ENCODE measurements around the gene NKIRAS2. TPM values are rescaled to one million over a fixed set of nuclear protein-coding genes. Genes with fewer than 3 reads are reported as not detected.

The NKIRAS2 gene
- total and polyA plus RNA-seq, 2 experiments from 2014 or later = 31.3 to 52.9 TPM

GRCh38 chr17:42002792-42003301 is 17.0 kb upstream of the NKIRAS2 start:
- peaks cover 35% of the 10 kb centered on the region for H3K36me3 ChIP-seq (ENCODE audit: insufficient read depth)
- H3K27ac ChIP-seq (ENCODE audit: low read depth) = peak overlapping the region; percentile 72; the same call in 1 of the 2 replicates
- ATAC-seq (no peak), DNase-seq (ENCODE audit: low spot score) (no peak)
- H3K27me3 Mint-ChIP-seq (ENCODE audit: insufficient read depth, low read depth, poor library complexity) = peaks cover 2% of the 10 kb centered on the region
- H3F3A ChIP-seq (replicated peaks; ENCODE audit: low read depth) = peaks cover 15% of the 10 kb centered on the region
- H3K9me3 Mint-ChIP-seq = no peaks in the 10 kb centered on the region
- no peaks in the 10 kb centered on the region for H3K9me2 ChIP-seq (ENCODE audit: insufficient read depth)
- no peaks in the 10 kb centered on the region for H3K4me1 Mint-ChIP-seq
- H3K27me3 ChIP-seq (ENCODE audit: insufficient read depth) = no peaks in the 10 kb centered on the region
- peaks cover 45% of the 10 kb centered on the region for H4K20me1 ChIP-seq (replicated peaks; ENCODE audit: insufficient read depth)
- TF ChIP-seq, protein P1, sequence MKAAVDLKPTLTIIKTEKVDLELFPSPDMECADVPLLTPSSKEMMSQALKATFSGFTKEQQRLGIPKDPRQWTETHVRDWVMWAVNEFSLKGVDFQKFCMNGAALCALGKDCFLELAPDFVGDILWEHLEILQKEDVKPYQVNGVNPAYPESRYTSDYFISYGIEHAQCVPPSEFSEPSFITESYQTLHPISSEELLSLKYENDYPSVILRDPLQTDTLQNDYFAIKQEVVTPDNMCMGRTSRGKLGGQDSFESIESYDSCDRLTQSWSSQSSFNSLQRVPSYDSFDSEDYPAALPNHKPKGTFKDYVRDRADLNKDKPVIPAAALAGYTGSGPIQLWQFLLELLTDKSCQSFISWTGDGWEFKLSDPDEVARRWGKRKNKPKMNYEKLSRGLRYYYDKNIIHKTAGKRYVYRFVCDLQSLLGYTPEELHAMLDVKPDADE (IDR thresholded peaks at IDR 0.05) = no peak
- TF ChIP-seq ZNF331 (CRISPR knock-in tag; IDR thresholded peaks at IDR 0.05; ENCODE audit: low read depth) = no peak
- no peak for TF ChIP-seq REST (IDR thresholded peaks at IDR 0.05; ENCODE audit: unreplicated experiment)
- TF ChIP-seq JUNB (IDR thresholded peaks at IDR 0.05; ENCODE audit: unreplicated experiment) = no peak
- no peak for TF ChIP-seq CREB1 (CRISPR knock-in tag; IDR thresholded peaks at IDR 0.05; ENCODE audit: low read depth)
- TF ChIP-seq, protein P2, sequence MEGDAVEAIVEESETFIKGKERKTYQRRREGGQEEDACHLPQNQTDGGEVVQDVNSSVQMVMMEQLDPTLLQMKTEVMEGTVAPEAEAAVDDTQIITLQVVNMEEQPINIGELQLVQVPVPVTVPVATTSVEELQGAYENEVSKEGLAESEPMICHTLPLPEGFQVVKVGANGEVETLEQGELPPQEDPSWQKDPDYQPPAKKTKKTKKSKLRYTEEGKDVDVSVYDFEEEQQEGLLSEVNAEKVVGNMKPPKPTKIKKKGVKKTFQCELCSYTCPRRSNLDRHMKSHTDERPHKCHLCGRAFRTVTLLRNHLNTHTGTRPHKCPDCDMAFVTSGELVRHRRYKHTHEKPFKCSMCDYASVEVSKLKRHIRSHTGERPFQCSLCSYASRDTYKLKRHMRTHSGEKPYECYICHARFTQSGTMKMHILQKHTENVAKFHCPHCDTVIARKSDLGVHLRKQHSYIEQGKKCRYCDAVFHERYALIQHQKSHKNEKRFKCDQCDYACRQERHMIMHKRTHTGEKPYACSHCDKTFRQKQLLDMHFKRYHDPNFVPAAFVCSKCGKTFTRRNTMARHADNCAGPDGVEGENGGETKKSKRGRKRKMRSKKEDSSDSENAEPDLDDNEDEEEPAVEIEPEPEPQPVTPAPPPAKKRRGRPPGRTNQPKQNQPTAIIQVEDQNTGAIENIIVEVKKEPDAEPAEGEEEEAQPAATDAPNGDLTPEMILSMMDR (conservative IDR thresholded peaks at IDR 0.05; ENCODE audit: low read depth in 2 of 2) = no peak
- TF ChIP-seq EZH2phosphoT487 (IDR thresholded peaks at IDR 0.05; ENCODE audit: unreplicated experiment) = no peak
- no peak overlapping the region for H2AFZ ChIP-seq
- H3K27ac Mint-ChIP-seq = no peak overlapping the region
- peaks cover 75% of the 10 kb centered on the region for H3K79me2 ChIP-seq (replicated peaks; ENCODE audit: insufficient read depth)
- no peak overlapping the region for H3K4me2 ChIP-seq
- H3K4me1 ChIP-seq (ENCODE audit: insufficient read depth) = no peaks in the 10 kb centered on the region
- H3K4me3 ChIP-seq = no peak overlapping the region
- H3K36me3 Mint-ChIP-seq (ENCODE audit: low read depth) = peaks cover 50% of the 10 kb centered on the region
- H3K4me3 Mint-ChIP-seq = no peak overlapping the region

- peaks cover 98% of the 10 kb centered on the region for H3K79me2 ChIP-seq (replicated peaks; ENCODE audit: insufficient read depth)
- Mint-ChIP-seq H3K4me3 (no peak overlapping the region), H3K9me3 (no peaks in the 10 kb centered on the region), H3K36me3 (ENCODE audit: low read depth) (peaks cover 46% of the 10 kb centered on the region), H3K4me1 (peaks cover 5% of the 10 kb centered on the region; the same call in 2 of the 3 replicates), H3K27ac (peak overlapping the region; percentile 92; the same call in 1 of the 2 replicates), H3K27me3 (ENCODE audit: insufficient read depth, low read depth, poor library complexity) (peaks cover 2% of the 10 kb centered on the region)
- peak overlapping the region; percentile 81 for H3K27ac ChIP-seq (ENCODE audit: low read depth)
- no peak for DNase-seq (ENCODE audit: low spot score)
- H4K20me1 ChIP-seq (replicated peaks; ENCODE audit: insufficient read depth) = peaks cover 45% of the 10 kb centered on the region
- H3F3A ChIP-seq (replicated peaks; ENCODE audit: low read depth) = 0 out of 2 replicates have a peak, but pooled peaks cover 8% of the 10 kb centered on the region
- ATAC-seq = no peak
- H3K4me1 ChIP-seq (ENCODE audit: insufficient read depth) = 0 out of 2 replicates have a peak, but pooled peaks cover 3% of the 10 kb centered on the region
- no peaks in the 10 kb centered on the region for H3K27me3 ChIP-seq (ENCODE audit: insufficient read depth)
- H3K4me3 ChIP-seq = no peak overlapping the region
- no peaks in the 10 kb centered on the region for H3K9me2 ChIP-seq (ENCODE audit: insufficient read depth)
- H2AFZ ChIP-seq = no peak overlapping the region
- no peak overlapping the region for H3K4me2 ChIP-seq
- H3K36me3 ChIP-seq (ENCODE audit: insufficient read depth) = peaks cover 16% of the 10 kb centered on the region
- no peak for TF ChIP-seq JUNB (IDR thresholded peaks at IDR 0.05; ENCODE audit: unreplicated experiment)
- no peak for TF ChIP-seq NANOG (IDR thresholded peaks at IDR 0.05; ENCODE audit: borderline replicate concordance)
- no peak for TF ChIP-seq REST (IDR thresholded peaks at IDR 0.05; ENCODE audit: unreplicated experiment)
- no peak for TF ChIP-seq ZNF114 (CRISPR knock-in tag; IDR thresholded peaks at IDR 0.05)
Measured at GRCh38 chr17:42005166-42005565, 14.7 kb upstream of the NKIRAS2 start.

Data from GM23338 (cell line).